ENCODE data around the gene ATP8A2. TPM values are rescaled to one million over a fixed set of nuclear protein-coding genes. Genes with fewer than 3 reads are reported as not detected.

ATP8A2 gene
- total RNA-seq, 1 donor from 2014 or later = not detected

DNA sequence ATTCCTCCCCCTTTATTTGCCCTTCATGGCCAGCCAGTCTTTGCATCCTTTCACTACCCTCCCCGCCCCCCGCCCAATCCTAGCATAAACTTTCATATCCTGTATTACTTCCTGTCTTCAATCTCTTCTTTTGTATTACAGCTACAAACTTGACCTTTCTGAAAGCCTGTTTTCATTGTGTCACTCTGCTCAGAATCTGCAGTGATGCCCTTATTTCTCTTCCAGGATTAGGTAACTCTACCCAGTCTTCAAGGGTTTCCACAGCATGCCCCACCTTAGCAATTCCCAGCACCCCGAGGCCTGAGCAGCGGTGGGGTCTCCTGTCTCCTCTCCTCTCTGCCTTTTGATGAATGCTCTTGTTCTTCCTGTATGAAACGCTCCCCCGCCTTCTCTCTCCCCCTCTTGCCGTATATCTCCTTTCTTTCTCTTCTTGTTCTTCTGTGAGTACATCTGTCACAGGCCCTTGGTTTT is 534.5 kb downstream of the ATP8A2 start:
- Histone ChIP-seq H3K36me3 (ENCODE audit: control insufficient read depth, insufficient read depth, low read length) (no peaks in the 10 kb centered on the region), H3K27me3 (ENCODE audit: control insufficient read depth, insufficient read depth, low read length) (no peaks in the 10 kb centered on the region), H3K4me3 (ENCODE audit: low read depth, low read length) (no peak overlapping the region)
- DNase-seq (ENCODE audit: low read depth) (no peak), FAIRE-seq (no peak)
- TF ChIP-seq, protein P1, sequence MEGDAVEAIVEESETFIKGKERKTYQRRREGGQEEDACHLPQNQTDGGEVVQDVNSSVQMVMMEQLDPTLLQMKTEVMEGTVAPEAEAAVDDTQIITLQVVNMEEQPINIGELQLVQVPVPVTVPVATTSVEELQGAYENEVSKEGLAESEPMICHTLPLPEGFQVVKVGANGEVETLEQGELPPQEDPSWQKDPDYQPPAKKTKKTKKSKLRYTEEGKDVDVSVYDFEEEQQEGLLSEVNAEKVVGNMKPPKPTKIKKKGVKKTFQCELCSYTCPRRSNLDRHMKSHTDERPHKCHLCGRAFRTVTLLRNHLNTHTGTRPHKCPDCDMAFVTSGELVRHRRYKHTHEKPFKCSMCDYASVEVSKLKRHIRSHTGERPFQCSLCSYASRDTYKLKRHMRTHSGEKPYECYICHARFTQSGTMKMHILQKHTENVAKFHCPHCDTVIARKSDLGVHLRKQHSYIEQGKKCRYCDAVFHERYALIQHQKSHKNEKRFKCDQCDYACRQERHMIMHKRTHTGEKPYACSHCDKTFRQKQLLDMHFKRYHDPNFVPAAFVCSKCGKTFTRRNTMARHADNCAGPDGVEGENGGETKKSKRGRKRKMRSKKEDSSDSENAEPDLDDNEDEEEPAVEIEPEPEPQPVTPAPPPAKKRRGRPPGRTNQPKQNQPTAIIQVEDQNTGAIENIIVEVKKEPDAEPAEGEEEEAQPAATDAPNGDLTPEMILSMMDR (IDR thresholded peaks at IDR 0.05; ENCODE audit: insufficient read depth, low read length, severe bottlenecking) = no peak

DNA sequence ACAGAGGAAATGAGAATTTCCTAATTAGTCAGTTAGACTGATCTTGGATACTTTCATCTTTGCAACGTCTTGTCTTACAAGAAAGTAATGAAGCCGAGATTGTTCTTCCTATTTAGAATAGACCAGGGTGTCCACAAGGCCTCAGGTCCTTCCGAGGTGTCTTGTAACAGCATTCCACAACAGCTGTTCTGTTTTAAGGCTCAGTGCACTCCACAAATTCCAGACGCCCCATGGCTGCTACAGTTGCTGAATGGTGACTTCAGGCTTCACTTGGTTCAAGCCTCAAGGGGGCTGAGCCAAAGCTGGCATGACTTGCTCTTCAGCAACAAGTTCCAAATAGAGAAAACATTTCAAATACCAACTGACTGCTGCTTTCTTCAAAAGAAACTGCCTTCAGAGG is 536.6 kb downstream of the ATP8A2 start:
- Histone ChIP-seq H3K27me3 (ENCODE audit: control insufficient read depth, insufficient read depth, low read length) (no peaks in the 10 kb centered on the region), H3K4me3 (ENCODE audit: low read depth, low read length) (no peak overlapping the region), H3K36me3 (ENCODE audit: control insufficient read depth, insufficient read depth, low read length) (no peaks in the 10 kb centered on the region)
- TF ChIP-seq, protein P1 (IDR thresholded peaks at IDR 0.05; ENCODE audit: insufficient read depth, low read length, severe bottlenecking) = no peak
- DNase-seq (ENCODE audit: low read depth) = no peak
- no peak for FAIRE-seq

DNA sequence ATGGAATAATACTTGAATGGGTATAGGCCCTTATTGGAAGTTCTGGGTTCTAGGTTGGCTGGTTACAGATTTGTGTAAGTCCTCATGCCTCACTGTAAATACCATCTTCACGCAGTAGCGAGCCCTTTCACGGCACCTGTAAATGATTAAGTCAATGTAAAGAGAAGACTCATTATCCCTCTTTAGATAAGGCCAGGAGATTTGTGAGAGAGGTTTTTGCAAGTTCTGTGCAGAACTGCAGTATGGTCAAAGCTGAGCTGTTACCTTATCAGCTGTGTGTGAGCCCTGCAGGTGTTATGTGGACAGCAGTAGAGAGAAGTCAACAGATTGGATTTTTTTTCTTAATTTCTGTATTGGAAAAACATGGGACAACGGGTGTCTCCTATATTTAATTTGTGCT is 538.5 kb downstream of the ATP8A2 start:
- FAIRE-seq (no peak), DNase-seq (ENCODE audit: low read depth) (no peak)
- TF ChIP-seq, protein P1 (IDR thresholded peaks at IDR 0.05; ENCODE audit: insufficient read depth, low read length, severe bottlenecking) = no peak
- Histone ChIP-seq H3K4me3 (ENCODE audit: low read depth, low read length) (no peak overlapping the region), H3K27me3 (ENCODE audit: control insufficient read depth, insufficient read depth, low read length) (no peaks in the 10 kb centered on the region), H3K36me3 (ENCODE audit: control insufficient read depth, insufficient read depth, low read length) (no peaks in the 10 kb centered on the region)

DNA sequence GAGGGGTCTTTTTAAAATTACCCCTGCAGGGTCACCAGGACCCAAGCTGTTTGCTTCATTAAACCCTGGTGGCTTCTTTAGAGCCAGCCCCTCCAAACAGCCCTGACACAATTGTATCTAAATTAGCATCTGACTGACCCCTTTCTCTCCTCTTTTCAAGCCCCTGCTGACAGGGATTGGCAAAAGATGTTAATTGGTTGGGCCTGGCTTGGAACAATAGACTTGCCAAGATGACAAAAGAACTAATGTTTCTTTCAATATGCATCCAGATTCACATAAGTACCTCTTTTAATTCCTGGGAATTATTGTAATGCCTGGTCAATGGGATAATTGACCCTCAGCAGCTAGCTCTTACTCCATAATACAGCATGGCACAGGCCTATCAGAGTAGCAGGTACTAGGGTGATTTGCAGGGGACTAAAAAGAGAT is 539.2 kb downstream of the ATP8A2 start:
- Histone ChIP-seq H3K4me3 (ENCODE audit: low read depth, low read length) (no peak overlapping the region), H3K27me3 (ENCODE audit: control insufficient read depth, insufficient read depth, low read length) (no peaks in the 10 kb centered on the region), H3K36me3 (ENCODE audit: control insufficient read depth, insufficient read depth, low read length) (no peaks in the 10 kb centered on the region)
- FAIRE-seq (no peak), DNase-seq (ENCODE audit: low read depth) (no peak)
- TF ChIP-seq, protein P1 (IDR thresholded peaks at IDR 0.05; ENCODE audit: insufficient read depth, low read length, severe bottlenecking) = no peak

DNA sequence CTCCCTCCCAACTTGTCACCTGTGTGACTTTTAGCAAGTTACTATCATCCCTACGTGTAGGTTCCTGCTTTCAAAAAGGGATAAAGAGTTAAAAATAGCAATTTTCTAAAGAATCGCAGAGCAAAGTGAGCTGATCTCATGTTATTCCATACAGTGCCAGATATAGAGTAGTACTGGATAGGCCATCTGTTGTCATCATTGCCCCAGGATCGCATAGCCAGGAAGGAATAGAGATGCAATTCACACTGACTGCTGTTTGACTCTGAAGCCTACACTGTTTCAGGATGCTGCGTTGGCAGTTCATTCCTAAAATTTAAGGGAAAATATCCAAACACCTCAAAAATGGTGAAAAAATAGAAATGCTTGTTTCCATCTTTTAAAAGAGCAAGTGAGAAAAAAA is 541.2 kb downstream of the ATP8A2 start:
- TF ChIP-seq, protein P1 (IDR thresholded peaks at IDR 0.05; ENCODE audit: insufficient read depth, low read length, severe bottlenecking) = no peak
- Histone ChIP-seq H3K27me3 (ENCODE audit: control insufficient read depth, insufficient read depth, low read length) (no peaks in the 10 kb centered on the region), H3K36me3 (ENCODE audit: control insufficient read depth, insufficient read depth, low read length) (no peaks in the 10 kb centered on the region), H3K4me3 (ENCODE audit: low read depth, low read length) (no peak overlapping the region)
- DNase-seq (ENCODE audit: low read depth) = no peak
- FAIRE-seq = peak; percentile 40

DNA sequence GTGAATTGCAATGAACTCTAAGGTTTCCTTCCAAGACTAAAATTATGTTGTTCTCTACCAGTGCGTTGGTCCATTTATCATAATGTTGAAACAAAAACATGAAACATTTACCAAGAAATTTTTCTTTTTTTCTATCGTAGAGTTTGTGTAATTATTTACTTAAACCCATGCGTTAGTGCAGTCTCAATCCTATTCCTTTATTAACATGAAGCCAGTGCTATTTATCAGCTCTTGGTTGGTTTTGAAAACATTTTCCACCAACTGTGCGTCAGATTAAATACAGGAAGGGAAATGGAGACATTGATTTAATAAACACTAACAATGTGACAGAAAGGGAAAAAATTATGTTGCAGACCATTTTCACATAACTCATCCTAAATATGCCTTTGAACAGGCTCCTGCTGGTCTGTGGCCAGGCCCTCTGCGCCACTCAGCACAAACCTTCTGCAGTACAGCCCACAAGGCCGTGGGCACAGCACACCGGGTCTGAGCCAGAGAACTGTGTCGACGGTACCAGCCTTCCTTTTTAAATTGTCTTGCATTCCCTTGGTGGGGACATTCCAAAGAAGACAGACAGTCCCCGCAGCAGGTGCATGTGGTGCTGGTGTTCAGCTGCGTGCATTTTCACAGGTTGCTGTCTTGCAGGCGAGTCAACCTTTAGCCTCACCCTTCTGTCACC is 544.2 kb downstream of the ATP8A2 start:
- DNase-seq (ENCODE audit: low read depth) (no peak), FAIRE-seq (no peak)
- no peak overlapping the region for H3K4me3 ChIP-seq (ENCODE audit: low read depth, low read length)
- no peaks in the 10 kb centered on the region for H3K36me3 ChIP-seq (ENCODE audit: control insufficient read depth, insufficient read depth, low read length)
- TF ChIP-seq, protein P1 (IDR thresholded peaks at IDR 0.05; ENCODE audit: insufficient read depth, low read length, severe bottlenecking) = no peak
- H3K27me3 ChIP-seq (ENCODE audit: control insufficient read depth, insufficient read depth, low read length) = no peaks in the 10 kb centered on the region
